HCT116 (cell line): ENCODE results near the gene GRIK4. TPM values are rescaled to one million over a fixed set of nuclear protein-coding genes. Genes with fewer than 3 reads are reported as not detected.

ENCODE experiments used
- ATAC-seq: fragments of 200-7000 bp; cut with Tn5 transposase; 2 replicates; pipeline ENCODE4 v1.9.1; 2020; ENCODE audit warnings: mild to moderate bottlenecking, moderate library complexity
- BruUV-seq: library from RNA; stranded (reverse); fragments of 400-500 nt; replicated peaks from 2 replicates; lab custom pipeline; 2021; lab: Mats Ljungman, UMichigan
- CTCF ChIA-PET: fragments of 300-600 bp; sonication (Branson Sonifier 250); formaldehyde crosslinking; loops from one replicate; lab custom pipeline; 2021; ENCODE audit warnings: antibody characterized with exemption; lab: Charles Lee
- POLR2A ChIA-PET: fragments of 300-600, 350-600 bp; sonication (Branson Sonifier 250); formaldehyde crosslinking; loops from one replicate; lab custom pipeline; 2021; ENCODE audit warnings: antibody characterized with exemption; lab: Charles Lee
- RAD21 ChIA-PET, 2 experiments: fragments of 300-600 bp; sonication (Branson Sonifier 250); formaldehyde crosslinking; loops; one replicate each; lab custom pipeline; 2023; ENCODE audit warnings: low total read pairs in 2 of 2; ENCODE audit not compliant: uncharacterized antibody in 2 of 2, unreplicated experiment in 2 of 2, low non-redundant PET in 1 of 2; lab: Charles Lee
- DNase-seq: peaks from one replicate; pipeline ENCODE4 v3.0.0-alpha.2; 2010; ENCODE audit warnings: low read depth, low spot score
- H2AFZ ChIP-seq: fragments of 200-600 bp; shearing (Covaris generic), sonication (generic); 2 replicates; pipeline ENCODE4 v1.6.1; 2017; ENCODE audit warnings: low read depth, mixed run types, mixed read lengths, antibody characterized with exemption, low read length; ENCODE audit not compliant: poor library complexity, severe bottlenecking
- H3K27ac ChIP-seq: 2 replicates; pipeline ENCODE4 v1.5.1; 2012; ENCODE audit warnings: low read depth, low read length
- H3K27me3 ChIP-seq: fragments of 200-600 bp; sonication (generic); 2 replicates; pipeline ENCODE4 v1.6.1; 2016; ENCODE audit warnings: mixed run types, low read length, mixed read lengths; ENCODE audit not compliant: insufficient read depth
- H3K36me3 ChIP-seq, 2 experiments: fragments of 200-500 bp in 1 of 2; fragments of 200-600 bp in 1 of 2; sonication (Bioruptor generic) in 1 of 2; sonication (generic) in 1 of 2; 2 replicates each; pipeline versions ENCODE4 v1.5.1 to v1.6.1; 2014 to 2016; ENCODE audit warnings: low read length in 2 of 2, inconsistent platforms in 1 of 2, mixed read lengths in 1 of 2, mixed run types in 1 of 2; ENCODE audit not compliant: insufficient read depth in 2 of 2, control insufficient read depth in 1 of 2
- H3K4me1 ChIP-seq, 2 experiments: fragments of 200-600 bp in 1 of 2; sonication (generic) in 1 of 2; 2 replicates each; pipeline versions ENCODE4 v1.5.1 to v1.6.1; 2012 to 2017; ENCODE audit warnings: low read length in 2 of 2, inconsistent platforms in 1 of 2, mild to moderate bottlenecking in 1 of 2, mixed read lengths in 1 of 2, mixed run types in 1 of 2, moderate library complexity in 1 of 2; ENCODE audit not compliant: insufficient read depth in 2 of 2, control insufficient read depth in 1 of 2
- H3K4me2 ChIP-seq: fragments of 200-600 bp; sonication (generic); 2 replicates; pipeline ENCODE4 v1.6.1; 2017; ENCODE audit warnings: mixed run types, low read length, mixed read lengths
- H3K4me3 ChIP-seq, 2 experiments: fragments of 200-600 bp in 1 of 2; sonication (generic) in 1 of 2; replicated peaks in 1 of 2; 2 replicates each; pipeline ENCODE4 v1.5.1; 2011 to 2016; ENCODE audit warnings: low read length in 2 of 2, control low read depth in 1 of 2, low read depth in 1 of 2, mild to moderate bottlenecking in 1 of 2, mixed read lengths in 1 of 2, mixed run types in 1 of 2
- H3K79me2 ChIP-seq: fragments of 200-600 bp; sonication (generic); 2 replicates; pipeline ENCODE4 v1.6.1; 2017; ENCODE audit warnings: mild to moderate bottlenecking, mixed run types, low read length, moderate library complexity, mixed read lengths; ENCODE audit not compliant: insufficient read depth
- H3K9ac ChIP-seq: fragments of 200-600 bp; sonication (generic); 2 replicates; pipeline ENCODE4 v1.6.1; 2016; ENCODE audit warnings: low read length, mixed read lengths
- H3K9me2 ChIP-seq: fragments of 200-600 bp; sonication (generic), shearing (Covaris generic); 2 replicates; pipeline ENCODE4 v1.6.1; 2017; ENCODE audit warnings: mixed run types, mild to moderate bottlenecking, moderate library complexity; ENCODE audit not compliant: insufficient read depth
- H3K9me3 ChIP-seq, 2 experiments: fragments of 200-500 bp in 1 of 2; fragments of 200-600 bp in 1 of 2; sonication (Bioruptor generic) in 1 of 2; sonication (generic) in 1 of 2; 2 replicates each; pipeline ENCODE4 v1.6.1; 2014 to 2017; ENCODE audit warnings: low read length in 2 of 2, mixed read lengths in 2 of 2, inconsistent platforms in 1 of 2, low read depth in 1 of 2, mild to moderate bottlenecking in 1 of 2, mixed run types in 1 of 2, moderate library complexity in 1 of 2; ENCODE audit not compliant: control insufficient read depth in 1 of 2, insufficient read depth in 1 of 2
- H4K20me1 ChIP-seq: fragments of 200-600 bp; sonication (generic), shearing (Covaris generic); 2 replicates; pipeline ENCODE4 v1.6.1; 2017; ENCODE audit warnings: mixed run types, mild to moderate bottlenecking, moderate library complexity; ENCODE audit not compliant: insufficient read depth
- CBX3 ChIP-seq: IDR thresholded peaks from 2 replicates; pipeline ENCODE4 v1.6.1; 2012; ENCODE audit warnings: low read depth
- EGR1 ChIP-seq: IDR thresholded peaks from 2 replicates; pipeline ENCODE4 v1.6.1; 2012; ENCODE audit warnings: low read depth
- EZH2phosphoT487 ChIP-seq: fragments of 200-600 bp; IDR thresholded peaks from 2 replicates; pipeline ENCODE4 v1.6.1; 2018; ENCODE audit warnings: antibody characterized with exemption, borderline replicate concordance
- JUND ChIP-seq: IDR thresholded peaks from 2 replicates; pipeline ENCODE4 v1.6.1; 2012
- POLR2A ChIP-seq: IDR thresholded peaks from 2 replicates; pipeline ENCODE4 v1.7.0; 2011; ENCODE audit warnings: borderline replicate concordance; ENCODE audit not compliant: insufficient read depth, insufficient read length; ENCODE audit errors: extremely low read depth
- RAD21 ChIP-seq: IDR thresholded peaks from 2 replicates; pipeline ENCODE4 v1.6.1; 2012; ENCODE audit warnings: low read depth, mild to moderate bottlenecking
- REST ChIP-seq: IDR thresholded peaks from 2 replicates; pipeline ENCODE4 v1.6.1; 2012; ENCODE audit warnings: low read depth
- SP1 ChIP-seq: IDR thresholded peaks from 2 replicates; pipeline ENCODE4 v1.6.1; 2012; ENCODE audit warnings: low read depth
- SRF ChIP-seq: IDR thresholded peaks from 2 replicates; pipeline ENCODE4 v1.6.1; 2012; ENCODE audit warnings: low read depth
- YY1 ChIP-seq: IDR thresholded peaks from 2 replicates; pipeline ENCODE4 v1.6.1; 2011; ENCODE audit warnings: low read length, low read depth, moderate library complexity, mild to moderate bottlenecking; ENCODE audit not compliant: insufficient replicate concordance; ENCODE audit errors: extremely low read depth
- ZNF274 ChIP-seq: fragments of 200-500 bp; sonication (Bioruptor generic); IDR thresholded peaks from 2 replicates; pipeline ENCODE4 v1.6.1; 2014; ENCODE audit warnings: mild to moderate bottlenecking, low read depth, low read length, inconsistent platforms
- intact Hi-C: fragments of 100-400 bp; cut with micrococcal nuclease; formaldehyde crosslinking; loops from 2 replicates; pipeline ENCODE4 v1.10.0; 2022
- total RNA-seq: library from RNA; stranded (reverse); gene quantifications from one replicate; pipeline ENCODE4 v1.2.1, GENCODE V29; 2021; ENCODE audit not compliant: unreplicated experiment
- TF ChIP-seq, protein P1 (sequence below): IDR thresholded peaks from 2 replicates; pipeline ENCODE4 v1.6.1; 2012
- TF ChIP-seq, protein P2 (sequence below), 3 experiments: fragments of 200-600 bp in 1 of 3; sonication (generic) in 1 of 3; IDR thresholded peaks in 2 of 3; conservative IDR thresholded peaks in 1 of 3; 2 replicates each; pipeline ENCODE4 v1.5.1; 2012 to 2017; ENCODE audit warnings: low read depth in 2 of 3, low read length in 2 of 3, antibody characterized with exemption in 1 of 3, borderline replicate concordance in 1 of 3, control low read depth in 1 of 3, mild to moderate bottlenecking in 1 of 3, mixed read lengths in 1 of 3, mixed run types in 1 of 3, moderate library complexity in 1 of 3; ENCODE audit not compliant: insufficient read depth in 1 of 3
- TF ChIP-seq, protein P3 (sequence below): IDR thresholded peaks from 2 replicates; pipeline ENCODE4 v1.6.1; 2012
- TF ChIP-seq, protein P4 (sequence below): IDR thresholded peaks from 2 replicates; pipeline ENCODE4 v1.6.1; 2011; ENCODE audit warnings: mild to moderate bottlenecking, low read length, moderate library complexity; ENCODE audit not compliant: insufficient replicate concordance; ENCODE audit errors: extremely low read depth

The GRIK4 gene
- total RNA-seq, 1 experiment from 2014 or later = 0.52 TPM

- Histone ChIP-seq H3K27me3 (peaks cover 8% of the 10 kb centered on the region; the same call in 1 of the 2 replicates), H3K4me2 (no peak overlapping the region), H3K79me2 (no peaks in the 10 kb centered on the region), H3K27ac (no peak overlapping the region), H3K9me3 (no peaks in the 10 kb centered on the region), H3K4me1 (no peaks in the 10 kb centered on the region), H3K36me3 (no peaks in the 10 kb centered on the region), H3K9ac (no peak overlapping the region), H2AFZ (no peak overlapping the region), H4K20me1 (no peaks in the 10 kb centered on the region), H3K9me2 (no peaks in the 10 kb centered on the region), H3K4me3 (no peak overlapping the region)
- DNase-seq (no peak), ATAC-seq (no peak)
- intact Hi-C loops = no loop called here
- TF ChIP-seq EGR1 = no peak
- TF ChIP-seq RAD21 = no peak
- TF ChIP-seq, protein P1, sequence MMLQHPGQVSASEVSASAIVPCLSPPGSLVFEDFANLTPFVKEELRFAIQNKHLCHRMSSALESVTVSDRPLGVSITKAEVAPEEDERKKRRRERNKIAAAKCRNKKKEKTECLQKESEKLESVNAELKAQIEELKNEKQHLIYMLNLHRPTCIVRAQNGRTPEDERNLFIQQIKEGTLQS = no peak
- TF ChIP-seq, protein P2, sequence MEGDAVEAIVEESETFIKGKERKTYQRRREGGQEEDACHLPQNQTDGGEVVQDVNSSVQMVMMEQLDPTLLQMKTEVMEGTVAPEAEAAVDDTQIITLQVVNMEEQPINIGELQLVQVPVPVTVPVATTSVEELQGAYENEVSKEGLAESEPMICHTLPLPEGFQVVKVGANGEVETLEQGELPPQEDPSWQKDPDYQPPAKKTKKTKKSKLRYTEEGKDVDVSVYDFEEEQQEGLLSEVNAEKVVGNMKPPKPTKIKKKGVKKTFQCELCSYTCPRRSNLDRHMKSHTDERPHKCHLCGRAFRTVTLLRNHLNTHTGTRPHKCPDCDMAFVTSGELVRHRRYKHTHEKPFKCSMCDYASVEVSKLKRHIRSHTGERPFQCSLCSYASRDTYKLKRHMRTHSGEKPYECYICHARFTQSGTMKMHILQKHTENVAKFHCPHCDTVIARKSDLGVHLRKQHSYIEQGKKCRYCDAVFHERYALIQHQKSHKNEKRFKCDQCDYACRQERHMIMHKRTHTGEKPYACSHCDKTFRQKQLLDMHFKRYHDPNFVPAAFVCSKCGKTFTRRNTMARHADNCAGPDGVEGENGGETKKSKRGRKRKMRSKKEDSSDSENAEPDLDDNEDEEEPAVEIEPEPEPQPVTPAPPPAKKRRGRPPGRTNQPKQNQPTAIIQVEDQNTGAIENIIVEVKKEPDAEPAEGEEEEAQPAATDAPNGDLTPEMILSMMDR (IDR thresholded peaks at IDR 0.05 in 2 of 3, conservative IDR thresholded peaks at IDR 0.05 in 1 of 3; ENCODE audit: borderline replicate concordance in 1 of 3, insufficient read depth in 1 of 3, low read depth in 2 of 3, low read length in 2 of 3) = no peak
- no peak for TF ChIP-seq ZNF274
- TF ChIP-seq EZH2phosphoT487 = no peak
- no peak for TF ChIP-seq YY1
- no peak for TF ChIP-seq SRF
- TF ChIP-seq, protein P3, sequence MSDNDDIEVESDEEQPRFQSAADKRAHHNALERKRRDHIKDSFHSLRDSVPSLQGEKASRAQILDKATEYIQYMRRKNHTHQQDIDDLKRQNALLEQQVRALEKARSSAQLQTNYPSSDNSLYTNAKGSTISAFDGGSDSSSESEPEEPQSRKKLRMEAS = no peak
- no peak for TF ChIP-seq JUND
- TF ChIP-seq, protein P4, sequence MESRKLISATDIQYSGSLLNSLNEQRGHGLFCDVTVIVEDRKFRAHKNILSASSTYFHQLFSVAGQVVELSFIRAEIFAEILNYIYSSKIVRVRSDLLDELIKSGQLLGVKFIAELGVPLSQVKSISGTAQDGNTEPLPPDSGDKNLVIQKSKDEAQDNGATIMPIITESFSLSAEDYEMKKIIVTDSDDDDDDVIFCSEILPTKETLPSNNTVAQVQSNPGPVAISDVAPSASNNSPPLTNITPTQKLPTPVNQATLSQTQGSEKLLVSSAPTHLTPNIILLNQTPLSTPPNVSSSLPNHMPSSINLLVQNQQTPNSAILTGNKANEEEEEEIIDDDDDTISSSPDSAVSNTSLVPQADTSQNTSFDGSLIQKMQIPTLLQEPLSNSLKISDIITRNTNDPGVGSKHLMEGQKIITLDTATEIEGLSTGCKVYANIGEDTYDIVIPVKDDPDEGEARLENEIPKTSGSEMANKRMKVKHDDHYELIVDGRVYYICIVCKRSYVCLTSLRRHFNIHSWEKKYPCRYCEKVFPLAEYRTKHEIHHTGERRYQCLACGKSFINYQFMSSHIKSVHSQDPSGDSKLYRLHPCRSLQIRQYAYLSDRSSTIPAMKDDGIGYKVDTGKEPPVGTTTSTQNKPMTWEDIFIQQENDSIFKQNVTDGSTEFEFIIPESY = no peak
- no peak for TF ChIP-seq CBX3
- no peak for TF ChIP-seq REST
- no peak for TF ChIP-seq SP1
- no peak for TF ChIP-seq POLR2A
- ChIA-PET CTCF (no interaction called here), POLR2A (no interaction called here), RAD21 (no interaction called here)
- no TSS peak for BruUV-seq
Observed at GRCh38 chr11:120828847-120829246, 317.3 kb downstream of the GRIK4 start.
